HEK293T (cell line): ENCODE data around the gene HS6ST2.

Source experiments
- CTCF ChIA-PET: fragments of 350-600 bp; formaldehyde crosslinking; extraction: SDS; loops from one replicate; lab custom pipeline; 2021; ENCODE audit warnings: antibody characterized with exemption, inconsistent platforms; lab: Yijun Ruan, JAX
- POLR2A ChIA-PET: fragments of 350-600 bp; formaldehyde crosslinking; extraction: SDS; loops from one replicate; lab custom pipeline; 2020; ENCODE audit warnings: antibody characterized with exemption, inconsistent platforms; lab: Yijun Ruan, JAX
- DNase-seq: peaks from one replicate; pipeline ENCODE4 v3.0.0; 2012; ENCODE audit warnings: mixed read lengths; ENCODE audit errors: extremely low spot score
- ARNT ChIP-seq: fragments of 450-650 bp; IDR thresholded peaks from 2 replicates; pipeline ENCODE4 v1.6.1; 2017; ENCODE audit warnings: mild to moderate bottlenecking
- BHLHE40 ChIP-seq: fragments of 450-650 bp; IDR thresholded peaks from 2 replicates; pipeline ENCODE4 v1.6.1; 2016; ENCODE audit warnings: mild to moderate bottlenecking, moderate library complexity, borderline replicate concordance
- CTBP1 ChIP-seq: fragments of 450-650 bp; IDR thresholded peaks from 2 replicates; pipeline ENCODE4 v1.6.1; 2016; ENCODE audit warnings: borderline replicate concordance
- ELF4 ChIP-seq: fragments of 450-650 bp; IDR thresholded peaks from 2 replicates; pipeline ENCODE4 v1.6.1; 2017; ENCODE audit warnings: antibody characterized with exemption
- FOXA1 ChIP-seq: fragments of 450-650 bp; IDR thresholded peaks from 2 replicates; pipeline ENCODE4 v1.6.1; 2016; ENCODE audit warnings: mild to moderate bottlenecking
- FOXK2 ChIP-seq: fragments of 450-650 bp; IDR thresholded peaks from 2 replicates; pipeline ENCODE4 v1.6.1; 2016; ENCODE audit warnings: mild to moderate bottlenecking
- FOXM1 ChIP-seq: fragments of 450-650 bp; IDR thresholded peaks from 2 replicates; pipeline ENCODE4 v1.6.1; 2017; ENCODE audit warnings: mild to moderate bottlenecking, borderline replicate concordance
- HDGF ChIP-seq: fragments of 450-650 bp; IDR thresholded peaks from 2 replicates; pipeline ENCODE4 v1.6.1; 2017; ENCODE audit warnings: antibody characterized with exemption, borderline replicate concordance
- L3MBTL2 ChIP-seq: fragments of 450-650 bp; conservative IDR thresholded peaks from 2 replicates; pipeline ENCODE4 v1.6.1; 2016; ENCODE audit warnings: mild to moderate bottlenecking
- LEF1 ChIP-seq: fragments of 450-650 bp; IDR thresholded peaks from 2 replicates; pipeline ENCODE4 v1.6.1; 2017; ENCODE audit warnings: mild to moderate bottlenecking, borderline replicate concordance
- NFRKB ChIP-seq: fragments of 450-650 bp; IDR thresholded peaks from 2 replicates; pipeline ENCODE4 v1.6.1; 2016; ENCODE audit warnings: mild to moderate bottlenecking, moderate library complexity
- PKNOX1 ChIP-seq: fragments of 450-650 bp; IDR thresholded peaks from 2 replicates; pipeline ENCODE4 v1.6.1; 2016
- SP1 ChIP-seq: fragments of 450-650 bp; IDR thresholded peaks from 2 replicates; pipeline ENCODE4 v1.6.1; 2017
- SUZ12 ChIP-seq: fragments of 450-650 bp; IDR thresholded peaks from 2 replicates; pipeline ENCODE4 v1.6.1; 2016; ENCODE audit warnings: mild to moderate bottlenecking
- TARDBP ChIP-seq: fragments of 450-650 bp; IDR thresholded peaks from 2 replicates; pipeline ENCODE4 v1.6.1; 2016
- ZNF384 ChIP-seq: fragments of 450-650 bp; IDR thresholded peaks from 2 replicates; pipeline ENCODE4 v1.6.1; 2016

Gene HS6ST2

GRCh38 chrX:132775263-132775823 is 183.1 kb downstream of the HS6ST2 start:
- CTCF ChIA-PET = no interaction called here
- DNase-seq = no peak
- POLR2A ChIA-PET = no interaction called here
- TF ChIP-seq ELF4 = no peak
- no peak for TF ChIP-seq BHLHE40
- TF ChIP-seq FOXK2 = no peak
- TF ChIP-seq SUZ12 = no peak
- TF ChIP-seq LEF1 = no peak
- no peak for TF ChIP-seq FOXM1
- TF ChIP-seq FOXA1 = no peak
- TF ChIP-seq TARDBP = no peak
- TF ChIP-seq SP1 = no peak
- TF ChIP-seq CTBP1 = no peak
- TF ChIP-seq NFRKB = no peak
- no peak for TF ChIP-seq ARNT
- TF ChIP-seq L3MBTL2 = no peak
- no peak for TF ChIP-seq HDGF
- no peak for TF ChIP-seq ZNF384
- TF ChIP-seq PKNOX1 = no peak

GRCh38 chrX:132774010-132774714 is 184.3 kb downstream of the HS6ST2 start:
- TF ChIP-seq HDGF = no peak
- TF ChIP-seq PKNOX1 = no peak
- TF ChIP-seq ELF4 = no peak
- TF ChIP-seq NFRKB = no peak
- no peak for TF ChIP-seq FOXK2
- TF ChIP-seq L3MBTL2 = no peak
- TF ChIP-seq CTBP1 = no peak
- no peak for TF ChIP-seq FOXM1
- ChIA-PET CTCF (interaction anchor here (1.3 kb wide), 1 partner anchor 12 kb away, joined by 4 read pairs; no protein-coding TSS in a partner anchor), POLR2A (no interaction called here)
- no peak for DNase-seq

- ChIA-PET POLR2A (no interaction called here), CTCF (interaction anchor here (0.7 kb wide), 1 partner anchor 29 kb away, joined by 4 read pairs; no protein-coding TSS in a partner anchor)
- no peak for DNase-seq
- no peak for TF ChIP-seq CTBP1
- TF ChIP-seq ARNT = no peak
- no peak for TF ChIP-seq SP1
- no peak for TF ChIP-seq FOXA1
- TF ChIP-seq ELF4 = no peak
- TF ChIP-seq SUZ12 = no peak
- TF ChIP-seq FOXK2 = no peak
- TF ChIP-seq LEF1 = no peak
- TF ChIP-seq NFRKB = no peak
- TF ChIP-seq BHLHE40 = no peak
- no peak for TF ChIP-seq ZNF384
- TF ChIP-seq TARDBP = no peak
- TF ChIP-seq HDGF = no peak
- TF ChIP-seq L3MBTL2 = no peak
Observed at GRCh38 chrX:132769609-132770008, 188.8 kb downstream of the HS6ST2 start.

GRCh38 chrX:132766452-132766851 is 192.0 kb downstream of the HS6ST2 start:
- POLR2A ChIA-PET = no interaction called here
- no peak for TF ChIP-seq LEF1
- TF ChIP-seq HDGF = no peak
- TF ChIP-seq ARNT = no peak
- TF ChIP-seq NFRKB = no peak
- TF ChIP-seq TARDBP = no peak
- TF ChIP-seq ZNF384 = no peak
- TF ChIP-seq FOXM1 = no peak
- no peak for TF ChIP-seq SP1
- no peak for TF ChIP-seq CTBP1
- no peak for TF ChIP-seq FOXK2

GRCh38 chrX:132763528-132763927 is 194.9 kb downstream of the HS6ST2 start:
- POLR2A ChIA-PET = no interaction called here
- TF ChIP-seq FOXK2 (no peak), L3MBTL2 (no peak), CTBP1 (no peak), PKNOX1 (no peak), SP1 (no peak), FOXA1 (no peak), ELF4 (no peak), ZNF384 (no peak), ARNT (no peak), FOXM1 (no peak), HDGF (no peak), LEF1 (no peak), TARDBP (no peak), BHLHE40 (no peak), NFRKB (no peak), SUZ12 (no peak)
- CTCF ChIA-PET = interaction anchor here (0.9 kb wide), 1 partner anchor 18 kb away, joined by 3 read pairs; no protein-coding TSS in a partner anchor
- no peak for DNase-seq

More at GRCh38 chrX:132766452-132766851, 192.0 kb downstream of the HS6ST2 start:
- DNase-seq = no peak
- CTCF ChIA-PET = no interaction called here
